ENCODE results near the gene TMTC4. TPM values are rescaled to one million over a fixed set of nuclear protein-coding genes. Genes with fewer than 3 reads are reported as not detected.

TMTC4 gene
- total RNA-seq, 1 experiment from 2014 or later: 45.5 TPM

DNA sequence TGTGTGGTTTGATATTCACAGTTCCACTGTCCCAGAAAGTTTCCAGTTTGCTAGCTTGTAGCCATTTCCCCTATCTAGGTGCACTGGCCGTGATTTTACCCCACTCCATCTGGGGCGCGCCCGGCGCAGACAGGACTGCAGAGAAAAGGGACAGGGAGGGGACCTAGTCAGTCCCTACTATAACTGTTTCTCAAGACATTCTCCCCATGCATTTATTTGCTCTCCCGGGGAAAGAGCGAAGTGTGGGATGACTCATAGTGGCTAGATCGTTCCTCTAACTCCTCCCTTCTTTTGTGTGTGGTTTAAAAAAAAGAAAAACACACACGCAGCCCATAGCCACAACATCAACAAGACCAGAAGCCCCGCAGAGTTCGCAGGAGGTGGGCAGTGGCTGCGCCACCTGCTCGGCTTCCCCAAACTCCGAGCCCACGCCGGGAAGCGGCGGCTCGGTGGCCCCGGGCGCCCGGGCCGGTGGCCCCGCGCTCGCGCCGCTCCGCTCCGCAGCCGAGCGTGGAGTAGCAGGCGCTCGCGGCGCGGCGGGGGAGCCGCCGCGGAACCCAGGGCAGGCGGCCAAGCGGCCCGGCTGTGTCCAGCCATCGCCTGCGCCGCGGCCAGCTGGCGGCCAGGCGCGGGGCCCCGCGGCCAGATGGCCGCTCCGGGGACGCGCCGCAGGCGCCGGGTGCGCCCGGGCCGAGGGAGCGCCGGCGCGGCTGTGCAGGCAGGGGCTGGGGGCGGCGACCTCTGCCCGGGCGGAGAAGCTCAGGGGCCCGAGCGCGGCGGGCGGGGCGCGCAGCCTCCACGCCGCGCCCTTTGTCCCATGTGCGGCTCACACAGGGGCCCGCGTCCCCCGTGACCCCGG lies 653 bp downstream of the TMTC4 start:
- peaks cover 6% of the 10 kb centered on the region for H3K36me3 Mint-ChIP-seq
- DNase-seq (ENCODE audit: low spot score): no peak
- H3K9me3 Mint-ChIP-seq: no peaks in the 10 kb centered on the region
- H3K4me3 Mint-ChIP-seq: peak overlapping the region; percentile 94
- H3K27me3 Mint-ChIP-seq (ENCODE audit: low read depth): peaks cover 7% of the 10 kb centered on the region
- peaks cover 29% of the 10 kb centered on the region for H3K4me1 Mint-ChIP-seq
- POLR2A ChIA-PET: interaction anchor here (0.5 kb wide), 1 partner anchor 231 kb away, joined by 3 read pairs; no protein-coding TSS in a partner anchor
- TF ChIP-seq CBFB (CRISPR knock-in tag; IDR thresholded peaks at IDR 0.05; ENCODE audit: low read depth) (peak; percentile 34; the same call in 1 of the 2 replicates), ESRRA (CRISPR knock-in tag; IDR thresholded peaks at IDR 0.05; ENCODE audit: borderline replicate concordance) (no peak)
- TF ChIP-seq, protein P1, sequence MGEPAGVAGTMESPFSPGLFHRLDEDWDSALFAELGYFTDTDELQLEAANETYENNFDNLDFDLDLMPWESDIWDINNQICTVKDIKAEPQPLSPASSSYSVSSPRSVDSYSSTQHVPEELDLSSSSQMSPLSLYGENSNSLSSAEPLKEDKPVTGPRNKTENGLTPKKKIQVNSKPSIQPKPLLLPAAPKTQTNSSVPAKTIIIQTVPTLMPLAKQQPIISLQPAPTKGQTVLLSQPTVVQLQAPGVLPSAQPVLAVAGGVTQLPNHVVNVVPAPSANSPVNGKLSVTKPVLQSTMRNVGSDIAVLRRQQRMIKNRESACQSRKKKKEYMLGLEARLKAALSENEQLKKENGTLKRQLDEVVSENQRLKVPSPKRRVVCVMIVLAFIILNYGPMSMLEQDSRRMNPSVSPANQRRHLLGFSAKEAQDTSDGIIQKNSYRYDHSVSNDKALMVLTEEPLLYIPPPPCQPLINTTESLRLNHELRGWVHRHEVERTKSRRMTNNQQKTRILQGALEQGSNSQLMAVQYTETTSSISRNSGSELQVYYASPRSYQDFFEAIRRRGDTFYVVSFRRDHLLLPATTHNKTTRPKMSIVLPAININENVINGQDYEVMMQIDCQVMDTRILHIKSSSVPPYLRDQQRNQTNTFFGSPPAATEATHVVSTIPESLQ (CRISPR knock-in tag; IDR thresholded peaks at IDR 0.05): no peak
- CTCF ChIA-PET: interaction anchor here (1.0 to 1.8 kb wide), 10 partner anchors 13 to 447 kb away, joined by 3 to 8 read pairs (median 4); no protein-coding TSS in a partner anchor
- peak; percentile 6 for ATAC-seq
- H3K27ac Mint-ChIP-seq: peak overlapping the region; percentile 93

DNA sequence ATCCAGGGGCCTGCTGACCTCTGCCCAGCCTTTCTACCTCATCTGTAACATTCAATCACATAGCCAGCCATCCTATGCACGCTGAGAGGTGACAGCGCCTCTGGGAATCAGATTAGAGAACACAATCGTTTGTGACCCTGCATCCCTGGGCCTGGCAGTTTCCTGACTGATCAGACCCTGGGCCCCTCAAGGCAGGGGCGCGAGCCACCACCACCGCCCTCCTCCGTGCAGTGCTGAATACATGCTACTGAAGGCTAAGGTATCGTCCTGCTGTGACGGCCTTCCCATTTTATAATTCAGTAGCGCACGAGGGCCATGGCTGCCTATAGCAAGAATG lies 1.3 kb downstream of the TMTC4 start:
- peak overlapping the region; percentile 94 for H3K4me3 Mint-ChIP-seq
- peak overlapping the region; percentile 93 for H3K27ac Mint-ChIP-seq
- peak; percentile 30 for DNase-seq (ENCODE audit: low spot score)
- H3K36me3 Mint-ChIP-seq: peaks cover 12% of the 10 kb centered on the region
- peaks cover 7% of the 10 kb centered on the region for H3K27me3 Mint-ChIP-seq (ENCODE audit: low read depth)
- no peaks in the 10 kb centered on the region for H3K9me3 Mint-ChIP-seq
- H3K4me1 Mint-ChIP-seq: peaks cover 25% of the 10 kb centered on the region
- TF ChIP-seq ZNF138 (CRISPR knock-in tag; conservative IDR thresholded peaks at IDR 0.05) (no peak), ZNF671 (CRISPR knock-in tag; IDR thresholded peaks at IDR 0.05) (no peak), JUN (CRISPR knock-in tag; IDR thresholded peaks at IDR 0.05) (no peak), SOX15 (CRISPR knock-in tag; IDR thresholded peaks at IDR 0.05) (no peak), HMGA2 (CRISPR knock-in tag; IDR thresholded peaks at IDR 0.05) (no peak), FOXP1 (CRISPR knock-in tag; IDR thresholded peaks at IDR 0.05; ENCODE audit: borderline replicate concordance) (no peak)
- TF ChIP-seq, protein P2, sequence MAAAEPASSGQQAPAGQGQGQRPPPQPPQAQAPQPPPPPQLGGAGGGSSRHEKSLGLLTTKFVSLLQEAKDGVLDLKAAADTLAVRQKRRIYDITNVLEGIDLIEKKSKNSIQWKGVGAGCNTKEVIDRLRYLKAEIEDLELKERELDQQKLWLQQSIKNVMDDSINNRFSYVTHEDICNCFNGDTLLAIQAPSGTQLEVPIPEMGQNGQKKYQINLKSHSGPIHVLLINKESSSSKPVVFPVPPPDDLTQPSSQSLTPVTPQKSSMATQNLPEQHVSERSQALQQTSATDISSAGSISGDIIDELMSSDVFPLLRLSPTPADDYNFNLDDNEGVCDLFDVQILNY (CRISPR knock-in tag; IDR thresholded peaks at IDR 0.05): no peak
- TF ChIP-seq, protein P3, sequence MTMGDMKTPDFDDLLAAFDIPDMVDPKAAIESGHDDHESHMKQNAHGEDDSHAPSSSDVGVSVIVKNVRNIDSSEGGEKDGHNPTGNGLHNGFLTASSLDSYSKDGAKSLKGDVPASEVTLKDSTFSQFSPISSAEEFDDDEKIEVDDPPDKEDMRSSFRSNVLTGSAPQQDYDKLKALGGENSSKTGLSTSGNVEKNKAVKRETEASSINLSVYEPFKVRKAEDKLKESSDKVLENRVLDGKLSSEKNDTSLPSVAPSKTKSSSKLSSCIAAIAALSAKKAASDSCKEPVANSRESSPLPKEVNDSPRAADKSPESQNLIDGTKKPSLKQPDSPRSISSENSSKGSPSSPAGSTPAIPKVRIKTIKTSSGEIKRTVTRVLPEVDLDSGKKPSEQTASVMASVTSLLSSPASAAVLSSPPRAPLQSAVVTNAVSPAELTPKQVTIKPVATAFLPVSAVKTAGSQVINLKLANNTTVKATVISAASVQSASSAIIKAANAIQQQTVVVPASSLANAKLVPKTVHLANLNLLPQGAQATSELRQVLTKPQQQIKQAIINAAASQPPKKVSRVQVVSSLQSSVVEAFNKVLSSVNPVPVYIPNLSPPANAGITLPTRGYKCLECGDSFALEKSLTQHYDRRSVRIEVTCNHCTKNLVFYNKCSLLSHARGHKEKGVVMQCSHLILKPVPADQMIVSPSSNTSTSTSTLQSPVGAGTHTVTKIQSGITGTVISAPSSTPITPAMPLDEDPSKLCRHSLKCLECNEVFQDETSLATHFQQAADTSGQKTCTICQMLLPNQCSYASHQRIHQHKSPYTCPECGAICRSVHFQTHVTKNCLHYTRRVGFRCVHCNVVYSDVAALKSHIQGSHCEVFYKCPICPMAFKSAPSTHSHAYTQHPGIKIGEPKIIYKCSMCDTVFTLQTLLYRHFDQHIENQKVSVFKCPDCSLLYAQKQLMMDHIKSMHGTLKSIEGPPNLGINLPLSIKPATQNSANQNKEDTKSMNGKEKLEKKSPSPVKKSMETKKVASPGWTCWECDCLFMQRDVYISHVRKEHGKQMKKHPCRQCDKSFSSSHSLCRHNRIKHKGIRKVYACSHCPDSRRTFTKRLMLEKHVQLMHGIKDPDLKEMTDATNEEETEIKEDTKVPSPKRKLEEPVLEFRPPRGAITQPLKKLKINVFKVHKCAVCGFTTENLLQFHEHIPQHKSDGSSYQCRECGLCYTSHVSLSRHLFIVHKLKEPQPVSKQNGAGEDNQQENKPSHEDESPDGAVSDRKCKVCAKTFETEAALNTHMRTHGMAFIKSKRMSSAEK (CRISPR knock-in tag; IDR thresholded peaks at IDR 0.05; ENCODE audit: borderline replicate concordance): no peak
- TF ChIP-seq, protein P4, sequence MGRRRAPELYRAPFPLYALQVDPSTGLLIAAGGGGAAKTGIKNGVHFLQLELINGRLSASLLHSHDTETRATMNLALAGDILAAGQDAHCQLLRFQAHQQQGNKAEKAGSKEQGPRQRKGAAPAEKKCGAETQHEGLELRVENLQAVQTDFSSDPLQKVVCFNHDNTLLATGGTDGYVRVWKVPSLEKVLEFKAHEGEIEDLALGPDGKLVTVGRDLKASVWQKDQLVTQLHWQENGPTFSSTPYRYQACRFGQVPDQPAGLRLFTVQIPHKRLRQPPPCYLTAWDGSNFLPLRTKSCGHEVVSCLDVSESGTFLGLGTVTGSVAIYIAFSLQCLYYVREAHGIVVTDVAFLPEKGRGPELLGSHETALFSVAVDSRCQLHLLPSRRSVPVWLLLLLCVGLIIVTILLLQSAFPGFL (CRISPR knock-in tag; IDR thresholded peaks at IDR 0.05; ENCODE audit: borderline replicate concordance): no peak
- ATAC-seq: peak; percentile 7
- ChIA-PET CTCF (no interaction called here), POLR2A (no interaction called here)
